ENCODE results near the gene ISG20. TPM values are rescaled to one million over a fixed set of nuclear protein-coding genes. Genes with fewer than 3 reads are reported as not detected.

The ISG20 gene
- total RNA-seq (257 TPM), polyA plus RNA-seq (100 to 1,000 TPM; 724 to 832 (median 792) TPM)

- H3K27ac ChIP-seq (ENCODE audit: insufficient read depth, low read length, poor library complexity, severe bottlenecking): peak within 1 kb of the TSS; percentile 100
- no peaks in the 10 kb centered on the region for H3K9me3 ChIP-seq (ENCODE audit: control insufficient read depth in 2 of 2, low read length in 2 of 2)
- H3K36me3 ChIP-seq (ENCODE audit: control insufficient read depth, insufficient read depth, low read length): peaks cover 21% of the 10 kb centered on the region
- peak within 1 kb of the TSS; percentile 99 to 100 (median 99) for H3K27ac Mint-ChIP-seq
- H3K27me3 ChIP-seq (ENCODE audit: control insufficient read depth, insufficient read depth, low read length): no peaks in the 10 kb centered on the region
- peaks cover 30 to 88% (median 55%) of the 10 kb centered on the region in 4 donors for H3K4me1 Mint-ChIP-seq
- peaks cover 39% of the 10 kb centered on the region for H3K36me3 Mint-ChIP-seq
- H3K27me3 Mint-ChIP-seq: peaks cover 5% of the 10 kb centered on the region
- peak within 1 kb of the TSS; percentile 90 to 92 (median 91) for H3K4me3 Mint-ChIP-seq
- DNase-seq: peak; percentile 98 to 99 (median 98)
- peak within 1 kb of the TSS; percentile 90 for H3K4me3 ChIP-seq (ENCODE audit: low read depth, low read length)
- peaks cover 0 to 2% (median 0%) of the 10 kb centered on the region in 7 donors for H3K9me3 Mint-ChIP-seq
- peaks cover 97% of the 10 kb centered on the region for H3K4me1 ChIP-seq (ENCODE audit: control insufficient read depth, insufficient read depth, low read length, poor library complexity, severe bottlenecking)
- ATAC-seq (ENCODE audit: low read depth in 2 of 2): peak; percentile 85 to 86
Measured at GRCh38 chr15:88638626-88639372, at the start of gene ISG20. TSS of gene ISG20 (plus strand) at chr15:88639016. CDS start at chr15:88639367, 351 bp downstream.

GRCh38 chr15:88590759-88591158, 48.1 kb upstream of the ISG20 start:
- no peak overlapping the region for H3K27ac Mint-ChIP-seq
- H3K4me1 Mint-ChIP-seq: no peaks in the 10 kb centered on the region
- DNase-seq (no peak), ATAC-seq (ENCODE audit: low read depth in 2 of 2) (no peak)
- peaks cover 0 to 3% (median 0%) of the 10 kb centered on the region in 7 donors for H3K9me3 Mint-ChIP-seq
- peaks cover 0 to 3% of the 10 kb centered on the region in 2 experiments for H3K9me3 ChIP-seq (ENCODE audit: control insufficient read depth in 2 of 2, low read length in 2 of 2)
- no peak overlapping the region for H3K4me3 Mint-ChIP-seq
- H3K4me3 ChIP-seq (ENCODE audit: low read depth, low read length): no peak overlapping the region
- H3K36me3 ChIP-seq (ENCODE audit: control insufficient read depth, insufficient read depth, low read length): no peaks in the 10 kb centered on the region
- no peak overlapping the region for H3K27ac ChIP-seq (ENCODE audit: insufficient read depth, low read length, poor library complexity, severe bottlenecking)
- H3K27me3 Mint-ChIP-seq: peaks cover 34% of the 10 kb centered on the region
- H3K27me3 ChIP-seq (ENCODE audit: control insufficient read depth, insufficient read depth, low read length): peaks cover 3% of the 10 kb centered on the region
- H3K4me1 ChIP-seq (ENCODE audit: control insufficient read depth, insufficient read depth, low read length, poor library complexity, severe bottlenecking): no peaks in the 10 kb centered on the region
- H3K36me3 Mint-ChIP-seq: no peaks in the 10 kb centered on the region

GRCh38 chr15:88591384-88591783, 47.4 kb upstream of the ISG20 start:
- Histone ChIP-seq H3K4me3 (ENCODE audit: low read depth, low read length) (no peak overlapping the region), H3K9me3 (ENCODE audit: control insufficient read depth in 2 of 2, low read length in 2 of 2) (peaks cover 0 to 3% of the 10 kb centered on the region in 2 experiments), H3K36me3 (ENCODE audit: control insufficient read depth, insufficient read depth, low read length) (no peaks in the 10 kb centered on the region), H3K4me1 (ENCODE audit: control insufficient read depth, insufficient read depth, low read length, poor library complexity, severe bottlenecking) (no peaks in the 10 kb centered on the region), H3K27me3 (ENCODE audit: control insufficient read depth, insufficient read depth, low read length) (peaks cover 3% of the 10 kb centered on the region), H3K27ac (ENCODE audit: insufficient read depth, low read length, poor library complexity, severe bottlenecking) (no peak overlapping the region)
- Mint-ChIP-seq H3K27me3 (peaks cover 30% of the 10 kb centered on the region), H3K9me3 (peaks cover 0 to 3% (median 0%) of the 10 kb centered on the region in 7 donors), H3K4me3 (no peak overlapping the region), H3K36me3 (no peaks in the 10 kb centered on the region), H3K27ac (no peak overlapping the region), H3K4me1 (no peaks in the 10 kb centered on the region)
- DNase-seq: no peak
- no peak for ATAC-seq (ENCODE audit: low read depth in 2 of 2)

GRCh38 chr15:88603885-88604284, 34.9 kb upstream of the ISG20 start:
- DNase-seq: no peak
- Mint-ChIP-seq H3K4me1 (peaks cover 0 to 24% (median 5%) of the 10 kb centered on the region in 4 donors), H3K27ac (peak overlapping the region in 1 of 3 donors; percentile 10), H3K4me3 (peak overlapping the region in 3 of 4 donors; percentile 30 to 71 (median 44)), H3K27me3 (peaks cover 86% of the 10 kb centered on the region), H3K36me3 (no peaks in the 10 kb centered on the region), H3K9me3 (peaks cover 0 to 3% (median 0%) of the 10 kb centered on the region in 7 donors)
- ATAC-seq (ENCODE audit: low read depth in 2 of 2): no peak
- no peak overlapping the region for H3K4me3 ChIP-seq (ENCODE audit: low read depth, low read length)
- peaks cover 44% of the 10 kb centered on the region for H3K27me3 ChIP-seq (ENCODE audit: control insufficient read depth, insufficient read depth, low read length)
- H3K9me3 ChIP-seq (ENCODE audit: control insufficient read depth in 2 of 2, low read length in 2 of 2): no peaks in the 10 kb centered on the region
- H3K36me3 ChIP-seq (ENCODE audit: control insufficient read depth, insufficient read depth, low read length): no peaks in the 10 kb centered on the region
- H3K4me1 ChIP-seq (ENCODE audit: control insufficient read depth, insufficient read depth, low read length, poor library complexity, severe bottlenecking): peaks cover 17% of the 10 kb centered on the region
- H3K27ac ChIP-seq (ENCODE audit: insufficient read depth, low read length, poor library complexity, severe bottlenecking): no peak overlapping the region

GRCh38 chr15:88604381-88605188, 34.2 kb upstream of the ISG20 start:
- H3K9me3 Mint-ChIP-seq: peaks cover 0 to 3% (median 0%) of the 10 kb centered on the region in 7 donors
- Histone ChIP-seq H3K4me3 (ENCODE audit: low read depth, low read length) (no peak overlapping the region), H3K27ac (ENCODE audit: insufficient read depth, low read length, poor library complexity, severe bottlenecking) (no peak overlapping the region), H3K27me3 (ENCODE audit: control insufficient read depth, insufficient read depth, low read length) (peaks cover 50% of the 10 kb centered on the region), H3K4me1 (ENCODE audit: control insufficient read depth, insufficient read depth, low read length, poor library complexity, severe bottlenecking) (peaks cover 17% of the 10 kb centered on the region), H3K9me3 (ENCODE audit: control insufficient read depth in 2 of 2, low read length in 2 of 2) (no peaks in the 10 kb centered on the region), H3K36me3 (ENCODE audit: control insufficient read depth, insufficient read depth, low read length) (no peaks in the 10 kb centered on the region)
- H3K27me3 Mint-ChIP-seq: peaks cover 89% of the 10 kb centered on the region
- ATAC-seq (ENCODE audit: low read depth in 2 of 2) (peak in 1 of 2 donors; percentile 42), DNase-seq (no peak)
- no peaks in the 10 kb centered on the region for H3K36me3 Mint-ChIP-seq
- peaks cover 0 to 24% (median 5%) of the 10 kb centered on the region in 4 donors for H3K4me1 Mint-ChIP-seq
- peak overlapping the region in 1 of 3 donors; percentile 43 for H3K27ac Mint-ChIP-seq
- H3K4me3 Mint-ChIP-seq: peak overlapping the region in 2 of 4 donors; percentile 67 to 71

- peaks cover 92% of the 10 kb centered on the region for H3K27me3 Mint-ChIP-seq
- peaks cover 0 to 3% (median 0%) of the 10 kb centered on the region in 7 donors for H3K9me3 Mint-ChIP-seq
- H3K4me1 Mint-ChIP-seq: peaks cover 0 to 26% (median 5%) of the 10 kb centered on the region in 4 donors
- Histone ChIP-seq H3K4me1 (ENCODE audit: control insufficient read depth, insufficient read depth, low read length, poor library complexity, severe bottlenecking) (peaks cover 17% of the 10 kb centered on the region), H3K27me3 (ENCODE audit: control insufficient read depth, insufficient read depth, low read length) (peaks cover 54% of the 10 kb centered on the region), H3K9me3 (ENCODE audit: control insufficient read depth in 2 of 2, low read length in 2 of 2) (no peaks in the 10 kb centered on the region), H3K36me3 (ENCODE audit: control insufficient read depth, insufficient read depth, low read length) (no peaks in the 10 kb centered on the region), H3K27ac (ENCODE audit: insufficient read depth, low read length, poor library complexity, severe bottlenecking) (no peak overlapping the region), H3K4me3 (ENCODE audit: low read depth, low read length) (no peak overlapping the region)
- H3K36me3 Mint-ChIP-seq: no peaks in the 10 kb centered on the region
- peak in 2 of 3 donors; percentile 27 to 51 for DNase-seq
- peak in 1 of 2 donors; percentile 43 for ATAC-seq (ENCODE audit: low read depth in 2 of 2)
- H3K4me3 Mint-ChIP-seq: peak overlapping the region in 2 of 4 donors; percentile 15 to 71
- no peak overlapping the region for H3K27ac Mint-ChIP-seq
Measured at GRCh38 chr15:88605189-88606069, 33.4 kb upstream of the ISG20 start.
